IMR-90 (cell line): Measurements from ENCODE around the gene MAGED1. TPM values are rescaled to one million over a fixed set of nuclear protein-coding genes. Genes with fewer than 3 reads are reported as not detected.
A peak's percentile ranks its signal among the peaks of the same experiment; 100 is the strongest.

Source experiments
- ATAC-seq: fragments of 200-7000 bp; cut with Tn5 transposase; 2 replicates; pipeline ENCODE4 v1.9.1; 2020; ENCODE audit warnings: low read depth, mild to moderate bottlenecking, moderate library complexity
- BruUV-seq: library from RNA; stranded (reverse); fragments of 400-500 nt; replicated peaks from 2 replicates; lab custom pipeline; 2021; lab: Mats Ljungman, UMichigan
- CTCF ChIA-PET: fragments of 300-600 bp; formaldehyde crosslinking; extraction: SDS; loops from one replicate; lab custom pipeline; 2021; ENCODE audit warnings: antibody characterized with exemption; lab: Yijun Ruan, JAX
- POLR2A ChIA-PET: fragments of 300-600 bp; sonication (Branson Sonifier 250); formaldehyde crosslinking; loops from one replicate; lab custom pipeline; 2022; ENCODE audit warnings: antibody characterized with exemption; ENCODE audit not compliant: unreplicated experiment; lab: Charles Lee
- DNase-seq: peaks from one replicate; pipeline ENCODE4 v3.0.0; 2013
- H2AFZ ChIP-seq: replicated peaks from 2 replicates; pipeline ENCODE3; 2013; ENCODE audit warnings: low read length, mild to moderate bottlenecking; ENCODE audit not compliant: poor library complexity
- H2AK5ac ChIP-seq: 2 replicates; pipeline ENCODE4 v1.6.1; 2013; ENCODE audit warnings: low read depth, low read length, inconsistent platforms
- H2AK9ac ChIP-seq: replicated peaks from 2 replicates; pipeline ENCODE3; 2013; ENCODE audit warnings: mild to moderate bottlenecking, low read depth, low read length, moderate library complexity; ENCODE audit not compliant: poor library complexity
- H2BK120ac ChIP-seq: 2 replicates; pipeline ENCODE4 v1.6.1; 2013; ENCODE audit warnings: low read depth, low read length, inconsistent platforms
- H2BK15ac ChIP-seq: 3 replicates; pipeline ENCODE4 v1.6.1; 2013; ENCODE audit warnings: low read depth, low read length, inconsistent platforms
- H2BK20ac ChIP-seq: 2 replicates; pipeline ENCODE4 v1.6.1; 2013; ENCODE audit warnings: low read depth, mild to moderate bottlenecking, inconsistent platforms, low read length, moderate library complexity
- H2BK5ac ChIP-seq: 2 replicates; pipeline ENCODE4 v1.6.1; 2013; ENCODE audit warnings: mild to moderate bottlenecking, low read depth, low read length, inconsistent platforms; ENCODE audit not compliant: poor library complexity, severe bottlenecking
- H3K14ac ChIP-seq: replicated peaks from 2 replicates; pipeline ENCODE4 v1.6.1; 2013; ENCODE audit warnings: low read depth, low read length, inconsistent platforms
- H3K18ac ChIP-seq: 2 replicates; pipeline ENCODE4 v1.6.1; 2013; ENCODE audit warnings: low read depth, low read length, control low read depth
- H3K23ac ChIP-seq: 2 replicates; pipeline ENCODE4 v1.6.1; 2013; ENCODE audit warnings: low read depth, low read length, inconsistent platforms
- H3K27ac ChIP-seq: 2 replicates; pipeline ENCODE4 v1.5.1; 2013; ENCODE audit warnings: mild to moderate bottlenecking, control low read depth, low read length; ENCODE audit not compliant: insufficient read depth
- H3K27me3 ChIP-seq: 2 replicates; pipeline ENCODE4 v1.6.1; 2013; ENCODE audit warnings: low read length; ENCODE audit not compliant: control insufficient read depth, insufficient read depth
- H3K36me3 ChIP-seq: 2 replicates; pipeline ENCODE4 v1.6.1; 2013; ENCODE audit warnings: low read length, mixed read lengths; ENCODE audit not compliant: control insufficient read depth, insufficient read depth
- H3K4ac ChIP-seq: 2 replicates; pipeline ENCODE4 v1.6.1; 2013; ENCODE audit warnings: low read depth, low read length, inconsistent platforms
- H3K4me1 ChIP-seq: 2 replicates; pipeline ENCODE4 v1.6.1; 2013; ENCODE audit warnings: low read length, mixed read lengths; ENCODE audit not compliant: control insufficient read depth, insufficient read depth
- H3K4me2 ChIP-seq: 2 replicates; pipeline ENCODE4 v1.6.1; 2013; ENCODE audit warnings: low read depth, mild to moderate bottlenecking, control low read depth, low read length, moderate library complexity
- H3K4me3 ChIP-seq: 2 replicates; pipeline ENCODE4 v1.5.1; 2013; ENCODE audit warnings: low read depth, mild to moderate bottlenecking, control low read depth, low read length, moderate library complexity; ENCODE audit not compliant: insufficient read depth
- H3K56ac ChIP-seq: 2 replicates; pipeline ENCODE4 v1.6.1; 2013; ENCODE audit warnings: low read length, inconsistent platforms; ENCODE audit not compliant: insufficient read depth; ENCODE audit errors: extremely low read depth
- H3K79me1 ChIP-seq, 2 experiments: 2 replicates each; pipeline ENCODE4 v1.6.1; 2013; ENCODE audit warnings: low read length in 2 of 2, inconsistent platforms in 1 of 2, low read depth in 1 of 2
- H3K9ac ChIP-seq: 2 replicates; pipeline ENCODE4 v1.6.1; 2013; ENCODE audit warnings: low read depth, low read length, control low read depth
- H3K9me1 ChIP-seq: 2 replicates; pipeline ENCODE4 v1.6.1; 2013; ENCODE audit warnings: low read length, inconsistent platforms; ENCODE audit not compliant: insufficient read depth
- H3K9me3 ChIP-seq: 2 replicates; pipeline ENCODE4 v1.6.1; 2013; ENCODE audit warnings: low read length; ENCODE audit not compliant: control insufficient read depth, insufficient read depth
- H4K20me1 ChIP-seq: 2 replicates; pipeline ENCODE4 v1.6.1; 2013; ENCODE audit warnings: low read length, inconsistent platforms; ENCODE audit not compliant: insufficient read depth
- H4K5ac ChIP-seq: 2 replicates; pipeline ENCODE4 v1.6.1; 2013; ENCODE audit warnings: mild to moderate bottlenecking, low read depth, low read length, control low read depth
- H4K8ac ChIP-seq, 2 experiments: 2 replicates each; pipeline ENCODE4 v1.6.1; 2013; ENCODE audit warnings: low read depth in 2 of 2, low read length in 2 of 2, control low read depth in 1 of 2, inconsistent platforms in 1 of 2
- H4K91ac ChIP-seq: 2 replicates; pipeline ENCODE4 v1.6.1; 2013; ENCODE audit warnings: low read depth, low read length, inconsistent platforms; ENCODE audit not compliant: insufficient read depth
- CTCF ChIP-seq: conservative IDR thresholded peaks from 2 replicates; pipeline ENCODE4 v1.5.1; 2012; ENCODE audit warnings: mild to moderate bottlenecking, low read depth, low read length, improper control_type of control experiment
- MAFK ChIP-seq: IDR thresholded peaks from 2 replicates; pipeline ENCODE4 v1.6.1; 2012; ENCODE audit warnings: low read depth, low read length, improper control_type of control experiment
- WGBS, 2 experiments: methylation state at CpG; one replicate each; pipeline versions ENCODE4 v1.1.5 to v1.1.7; 2013; ENCODE audit warnings: missing lambda C conversion rate in 2 of 2; ENCODE audit not compliant: insufficient read length in 1 of 2; ENCODE audit errors: extremely low coverage in 2 of 2; 5-methylcytosine and 5-hydroxymethylcytosine counted together
- dilution Hi-C: fragments of 300-500 bp; cut with HindIII; formaldehyde crosslinking; loops from one replicate; pipeline ENCODE4 v1.14.3; 2018; ENCODE audit warnings: low sequenced_read_pairs; ENCODE audit not compliant: unreplicated experiment
- in situ Hi-C: fragments of 300-500 bp; cut with MboI; formaldehyde crosslinking; loops from 3 replicates; pipeline ENCODE4 v1.14.3; 2019; ENCODE audit warnings: low sequenced_read_pairs, inconsistent platforms, mixed read lengths
- intact Hi-C: fragments of 100-400 bp; cut with micrococcal nuclease; formaldehyde crosslinking; loops from 2 replicates; pipeline ENCODE4 v1.10.0; 2022
- polyA plus RNA-seq, 3 experiments: library from polyadenylated mRNA; depleted of rRNA; stranded (reverse); fragments of >200 nt; gene quantifications; 2 replicates each; pipeline ENCODE4 v1.2.3, GENCODE V29; 2012; ENCODE audit warnings: low replicate concordance in 1 of 3
- total RNA-seq: library from RNA; depleted of rRNA; stranded (reverse); fragments of >200 nt; gene quantifications from 2 replicates; pipeline ENCODE4 v1.2.3, GENCODE V29; 2012

Gene MAGED1
- total and polyA plus RNA-seq, 2 of the 4 experiments (the other 2 are of a cell fraction) = 484 to 552 TPM

DNA sequence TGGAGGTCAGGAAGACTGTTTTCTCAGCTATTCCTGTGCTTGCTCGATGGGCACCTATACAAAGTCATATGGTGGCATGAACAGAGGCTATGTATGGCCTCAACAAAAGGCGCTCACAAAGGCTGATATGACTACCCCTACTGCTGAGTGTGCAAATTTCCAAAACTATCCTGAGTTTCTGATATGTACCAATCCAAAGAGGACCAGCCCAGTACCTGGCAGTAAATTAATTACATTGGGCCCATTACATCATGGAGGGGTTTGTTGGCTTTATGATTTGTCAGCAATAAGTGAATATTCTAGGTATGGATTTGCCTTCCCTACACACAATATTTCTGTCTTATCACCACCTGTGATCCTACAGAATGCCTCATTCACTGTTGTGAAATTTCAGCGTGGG is 12.3 kb downstream of the MAGED1 start:
- Histone ChIP-seq H4K5ac (no peak overlapping the region), H2BK20ac (no peak overlapping the region), H3K9ac (no peak overlapping the region), H3K4me2 (no peak overlapping the region), H2BK15ac (no peak overlapping the region), H2BK5ac (no peak overlapping the region), H3K4ac (no peak overlapping the region), H3K18ac (no peak overlapping the region), H3K14ac (no peak overlapping the region), H3K4me1 (no peaks in the 10 kb centered on the region), H3K56ac (no peak overlapping the region), H2AK5ac (no peak overlapping the region), H3K9me1 (0 out of 2 replicates have a peak, but pooled peaks cover 3% of the 10 kb centered on the region), H3K9me3 (no peaks in the 10 kb centered on the region), H2AFZ (no peak overlapping the region), H3K27me3 (no peaks in the 10 kb centered on the region; the same call in 1 of the 2 replicates), H4K8ac (no peak overlapping the region), H2BK120ac (no peak overlapping the region), H3K36me3 (peaks cover 11% of the 10 kb centered on the region), H4K91ac (no peak overlapping the region), H2AK9ac (no peak overlapping the region), H3K79me1 (no peaks in the 10 kb centered on the region), H4K20me1 (peaks cover 28% of the 10 kb centered on the region; the same call in 1 of the 2 replicates), H3K23ac (no peak overlapping the region), H3K27ac (no peak overlapping the region), H3K4me3 (no peak overlapping the region)
- CTCF ChIA-PET = no interaction called here
- POLR2A ChIA-PET = no interaction called here
- TF ChIP-seq MAFK (peak; percentile 73), CTCF (no peak)
- no peak for DNase-seq
- no peak for ATAC-seq
- dilution Hi-C loops (no loop called here), intact Hi-C loops (no loop called here), in situ Hi-C loops (no loop called here)
- no TSS peak for BruUV-seq
- no CpG with 5 or more reads among the region's 3 CpGs for WGBS, 2 experiments
